SKM-1 treated with dmso at 0.1 percent for 144 hours (cell line): ENCODE data around the gene AKT2.

Experiments
- DNase-seq: peaks from one replicate; lab custom pipeline; 2025; ENCODE audit not compliant: unreplicated experiment; lab: John Stamatoyannopoulos, UW

Gene AKT2

GRCh38 chr19:40238775-40239174 is 46.4 kb downstream of the AKT2 start:
- DNase-seq: no peak

- DNase-seq: no peak
Observed at GRCh38 chr19:40237791-40238190, 47.4 kb downstream of the AKT2 start.

DNA sequence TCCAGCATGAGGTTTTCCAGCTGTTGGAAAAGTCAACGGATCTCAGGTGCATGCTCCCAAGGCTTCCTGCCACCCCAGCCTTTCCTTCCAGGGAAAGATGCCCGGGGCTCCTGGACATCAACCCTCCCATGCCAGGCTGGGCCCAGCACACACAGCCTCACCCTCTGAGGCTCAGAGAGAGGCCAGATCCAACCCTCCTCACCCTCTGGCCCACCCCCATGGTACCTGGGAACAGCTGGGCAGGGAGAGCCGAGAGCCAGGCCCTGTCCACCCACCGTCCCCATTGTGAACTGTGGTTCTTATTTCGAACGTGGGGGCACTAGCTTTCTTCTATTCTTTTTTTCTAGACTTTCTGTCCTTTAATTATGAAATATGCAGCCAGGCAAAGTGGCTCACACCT is 48.8 kb downstream of the AKT2 start:
- no peak for DNase-seq

DNA sequence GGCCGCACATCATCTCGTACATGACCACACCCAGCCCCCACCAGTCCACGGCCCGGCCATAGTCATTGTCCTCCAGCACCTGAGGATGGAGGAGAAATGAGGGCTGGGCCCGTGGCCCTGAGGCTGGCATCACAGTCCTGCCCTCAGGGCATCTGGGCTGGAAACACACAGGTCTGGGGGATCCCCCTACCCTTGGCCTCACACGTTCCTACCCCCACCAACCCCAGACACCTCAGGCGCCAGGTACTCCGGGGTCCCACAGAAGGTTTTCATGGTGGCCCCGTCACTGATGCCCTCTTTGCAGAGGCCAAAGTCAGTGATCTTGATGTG is 49.2 kb downstream of the AKT2 start:
- DNase-seq: no peak

DNA sequence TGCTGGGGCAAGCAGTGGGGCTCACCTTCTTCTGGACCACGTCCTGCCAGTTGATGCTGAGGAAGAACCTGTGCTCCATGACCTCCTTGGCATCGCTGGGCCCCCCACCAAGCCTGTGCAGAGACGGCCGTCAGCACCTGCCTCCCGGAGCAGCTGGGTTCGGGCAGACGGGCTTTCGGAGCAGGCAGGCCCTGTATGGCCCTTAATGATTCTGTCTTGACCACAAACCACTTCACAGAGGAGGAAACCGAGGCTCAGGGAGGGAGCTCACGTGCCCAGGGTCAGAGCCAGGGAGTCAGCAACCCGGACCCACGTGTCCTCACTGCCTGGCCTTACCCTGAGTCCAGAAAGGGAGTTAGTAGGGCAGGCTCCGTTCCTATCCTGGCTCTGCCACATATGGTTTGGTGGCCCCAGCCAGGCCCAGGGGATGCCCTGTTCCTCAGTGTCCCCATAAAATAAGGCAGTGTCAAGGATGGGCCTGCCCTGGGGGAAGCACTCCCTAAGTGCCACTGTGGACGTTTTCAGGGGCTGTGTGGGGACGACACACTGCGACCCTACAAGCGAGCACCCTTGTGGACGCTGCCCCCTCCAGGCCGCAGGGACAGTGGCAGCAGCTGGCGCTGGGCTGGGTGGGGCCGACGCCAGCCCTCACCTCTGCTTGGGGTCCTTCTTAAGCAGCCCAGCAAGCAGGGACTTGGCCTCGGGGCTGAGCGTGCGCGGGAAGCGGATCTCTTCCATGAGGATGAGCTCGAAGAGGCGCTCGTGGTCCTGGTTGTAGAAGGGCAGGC is 49.7 kb downstream of the AKT2 start:
- no peak for DNase-seq

- no peak for DNase-seq
Observed at GRCh38 chr19:40234429-40235237, 50.5 kb downstream of the AKT2 start.

DNA sequence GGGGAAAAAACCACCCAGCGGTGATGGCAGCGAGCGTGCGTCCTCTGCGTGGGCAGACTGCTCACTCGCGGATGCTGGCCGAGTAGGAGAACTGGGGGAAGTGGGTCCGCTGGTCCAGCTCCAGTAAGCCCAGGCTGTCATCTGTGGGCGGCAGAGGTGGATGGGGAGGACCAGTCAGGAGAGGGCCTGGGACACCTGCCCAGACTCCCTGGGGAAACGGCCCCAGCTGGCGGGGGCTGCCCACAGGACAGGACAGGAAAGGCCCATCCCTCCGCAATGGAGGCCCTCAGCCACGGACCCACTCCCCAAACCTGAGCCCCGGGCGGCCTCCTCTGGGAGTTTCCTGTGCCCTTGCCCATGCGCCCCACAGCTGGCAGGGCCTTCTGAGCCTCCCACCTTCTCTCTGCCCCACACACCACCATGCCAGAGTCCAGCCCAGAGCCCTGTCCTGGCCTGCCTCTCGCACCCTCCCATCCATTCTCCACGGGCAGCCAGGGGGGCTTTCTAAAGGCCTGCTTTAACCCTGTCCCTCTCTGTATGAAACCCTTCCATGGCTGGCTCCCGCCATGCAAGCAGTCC is 51.2 kb downstream of the AKT2 start:
- no peak for DNase-seq

DNA sequence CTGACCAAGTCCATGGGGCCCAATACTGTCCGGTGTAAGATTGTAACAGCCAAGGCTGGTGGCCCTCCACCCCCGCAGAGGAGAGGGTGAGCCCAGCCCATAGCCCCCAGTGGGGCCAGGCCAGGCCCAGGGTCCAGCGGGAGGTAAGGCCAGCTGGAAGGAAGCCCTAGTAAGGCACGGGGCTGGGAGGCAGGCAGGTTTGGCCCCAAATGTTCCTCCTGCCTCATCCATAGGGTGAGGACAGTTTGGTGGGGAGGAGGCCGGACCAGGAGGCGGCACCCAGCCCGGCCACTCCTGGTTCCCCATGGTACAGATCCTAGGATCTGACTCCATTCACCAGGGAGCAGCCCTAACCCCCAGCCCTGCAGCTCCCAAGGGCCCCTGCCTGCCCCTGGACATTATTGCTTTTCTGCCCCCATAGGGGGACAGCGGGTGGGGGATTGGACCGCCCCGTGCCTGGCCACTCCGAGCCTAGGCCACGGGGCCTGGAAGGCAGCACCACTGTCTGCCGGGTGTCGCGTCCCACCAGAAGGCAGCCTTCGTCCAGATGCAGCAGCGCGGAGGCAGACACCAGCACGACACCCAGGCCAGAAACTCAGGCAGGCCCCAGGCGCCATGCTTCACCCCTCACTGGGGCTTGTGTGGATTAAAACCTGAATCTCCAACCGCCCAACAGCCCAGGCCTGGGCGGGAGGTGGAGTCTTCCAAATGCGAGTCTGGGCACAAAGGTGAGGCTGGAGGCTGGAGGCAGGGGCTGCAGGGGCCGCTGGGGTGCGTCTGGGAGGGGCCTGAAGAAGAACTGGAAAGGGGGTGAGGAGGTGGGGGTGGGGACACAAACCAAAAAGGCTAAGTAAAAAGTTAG is 52.0 kb downstream of the AKT2 start:
- no peak for DNase-seq

- DNase-seq: no peak
Observed at GRCh38 chr19:40232479-40232878, 52.7 kb downstream of the AKT2 start.

DNA sequence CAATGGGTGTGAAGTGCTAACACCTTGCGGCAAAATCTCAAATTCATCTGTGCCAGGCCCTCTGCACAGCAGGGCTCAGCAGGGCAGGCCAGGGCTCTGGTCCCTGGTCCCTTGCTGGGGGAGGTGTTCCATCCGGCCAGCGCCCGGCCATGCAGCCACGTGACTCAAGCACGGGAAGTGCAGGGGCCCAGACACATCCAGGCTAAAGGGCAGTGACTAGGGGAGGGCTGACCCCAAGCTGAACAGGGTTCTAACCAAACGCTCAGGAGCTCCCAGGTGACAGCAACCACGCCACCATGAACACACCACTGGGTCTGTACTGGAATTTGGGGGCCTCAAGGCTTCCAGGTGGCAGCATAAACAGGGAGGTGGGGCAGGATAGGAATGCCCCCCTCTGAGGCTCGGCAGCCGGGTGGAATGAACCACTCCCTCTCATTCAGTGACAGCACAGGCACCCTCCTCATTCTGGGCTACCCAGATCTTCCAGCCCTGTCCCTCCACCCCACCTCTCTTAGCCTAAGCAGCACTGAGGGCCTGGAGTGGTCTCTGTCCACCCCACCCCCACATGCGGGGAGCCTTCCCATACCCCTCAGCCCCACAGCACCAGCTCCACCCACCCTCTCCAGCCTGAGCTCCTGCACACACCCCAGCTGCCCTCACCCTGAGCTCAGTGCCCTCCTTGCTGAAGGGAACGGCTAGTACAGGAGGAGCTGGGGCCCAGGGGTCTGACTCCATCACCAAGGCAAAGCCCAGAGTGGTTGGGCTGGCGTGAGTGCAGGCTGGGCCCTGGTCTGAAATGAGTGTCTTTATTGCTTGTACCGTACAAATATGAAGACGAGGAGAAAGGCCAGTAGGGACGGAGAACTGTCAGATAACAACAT is 53.4 kb downstream of the AKT2 start:
- DNase-seq: no peak

DNA sequence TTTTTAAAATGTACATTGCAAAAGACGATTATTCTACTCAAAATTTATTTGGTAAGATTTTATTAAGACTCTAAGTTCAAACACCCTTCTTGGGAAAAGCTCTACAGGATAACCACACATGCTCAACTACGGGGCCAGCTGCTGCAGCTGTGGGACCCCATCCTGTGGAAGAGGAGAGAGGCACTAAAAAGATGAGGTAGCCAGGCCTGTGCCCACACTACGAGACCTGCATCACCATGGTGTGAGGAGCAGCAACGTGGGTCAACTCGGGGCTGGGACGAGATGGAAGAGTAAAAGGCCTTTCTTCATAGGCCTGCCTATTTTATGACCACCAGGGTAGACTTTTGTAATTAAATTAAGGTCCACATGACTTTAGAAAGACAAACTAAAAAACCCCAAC is 54.1 kb downstream of the AKT2 start:
- DNase-seq: no peak

DNA sequence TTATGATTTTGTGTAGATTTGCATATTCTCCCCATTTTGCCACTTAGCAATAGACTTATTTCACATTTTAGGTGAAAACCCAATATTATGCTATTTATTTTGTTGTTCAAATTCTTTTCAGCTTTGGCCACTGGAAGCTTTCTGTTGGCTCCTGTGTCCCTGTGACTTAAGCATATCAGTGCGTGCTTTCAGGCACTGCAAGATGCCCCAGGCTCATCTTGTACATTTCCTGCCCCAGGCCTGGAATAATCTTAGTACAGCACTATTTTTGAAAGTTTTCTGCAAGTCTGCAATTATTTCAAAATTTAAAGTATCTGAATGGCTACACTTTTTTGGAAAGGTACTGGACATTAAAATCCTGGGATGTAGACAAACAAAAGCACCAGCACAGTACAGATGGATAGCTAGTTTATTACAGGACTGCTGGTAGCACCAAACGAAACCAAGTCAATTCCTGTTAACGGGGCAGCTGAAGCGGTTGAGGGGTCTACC is 55.2 kb downstream of the AKT2 start:
- no peak for DNase-seq

DNA sequence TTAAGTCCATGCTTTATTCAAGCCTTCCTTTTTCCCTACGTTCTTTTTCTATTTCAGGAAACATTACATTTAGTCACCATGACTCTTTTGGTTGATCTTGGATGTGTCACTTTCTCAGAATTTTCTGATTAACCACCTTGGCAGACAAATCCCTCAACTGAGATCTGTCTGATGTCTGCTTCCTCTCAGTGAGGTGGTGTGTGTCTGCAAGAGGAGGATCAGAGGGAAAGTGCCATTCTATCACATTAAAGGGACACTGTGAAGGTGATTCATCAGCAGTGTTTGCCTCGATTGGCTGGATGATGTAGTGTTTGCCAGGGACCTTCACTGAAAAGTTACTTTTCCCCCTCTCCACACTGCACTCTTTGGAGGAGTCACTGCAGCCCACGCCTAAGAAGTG is 55.7 kb downstream of the AKT2 start:
- no peak for DNase-seq

GRCh38 chr19:40228863-40229262 is 56.3 kb downstream of the AKT2 start:
- DNase-seq: no peak

GRCh38 chr19:40228346-40228745 is 56.8 kb downstream of the AKT2 start:
- DNase-seq: no peak

DNA sequence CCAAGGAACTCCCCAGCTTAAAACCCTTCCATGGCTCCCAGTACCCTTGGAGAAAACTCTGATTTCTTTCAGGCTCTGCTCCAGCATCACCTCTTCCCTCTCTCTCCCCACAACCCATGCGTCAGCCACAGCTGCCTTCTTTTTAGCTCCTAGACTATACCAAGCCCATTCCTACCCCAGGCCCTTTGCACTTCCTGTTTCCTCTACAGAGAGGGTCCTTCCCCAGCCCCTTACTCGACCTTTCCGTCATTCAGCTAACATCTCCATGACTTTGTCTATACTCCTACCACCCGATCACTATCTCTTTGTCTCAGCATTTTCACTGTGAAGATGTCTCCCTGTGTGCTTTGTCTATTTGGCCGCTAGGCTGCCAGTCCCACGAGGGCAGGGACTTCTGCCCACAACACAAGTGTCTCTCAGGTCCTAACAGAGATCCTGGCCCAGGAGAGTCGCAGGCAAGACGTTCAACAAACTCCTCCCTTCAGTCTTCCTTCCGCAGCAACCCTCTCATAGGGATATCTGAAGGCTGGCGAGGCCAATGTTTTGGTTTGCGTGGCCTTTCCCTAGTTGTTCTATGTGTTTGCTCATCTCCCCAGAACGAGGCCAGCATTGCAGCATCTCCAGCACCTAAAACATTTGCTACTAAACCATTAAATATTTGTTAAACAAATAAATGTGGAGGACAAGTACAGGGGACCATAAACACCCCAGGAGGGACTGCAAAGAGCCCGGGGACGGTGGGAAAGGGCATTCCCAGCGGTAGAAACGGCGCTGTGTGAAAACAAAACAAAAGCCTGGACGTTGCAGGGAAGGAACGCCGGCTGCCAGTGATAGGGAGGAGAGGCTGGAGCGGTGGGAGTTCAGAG is 59.5 kb downstream of the AKT2 start:
- no peak for DNase-seq

DNA sequence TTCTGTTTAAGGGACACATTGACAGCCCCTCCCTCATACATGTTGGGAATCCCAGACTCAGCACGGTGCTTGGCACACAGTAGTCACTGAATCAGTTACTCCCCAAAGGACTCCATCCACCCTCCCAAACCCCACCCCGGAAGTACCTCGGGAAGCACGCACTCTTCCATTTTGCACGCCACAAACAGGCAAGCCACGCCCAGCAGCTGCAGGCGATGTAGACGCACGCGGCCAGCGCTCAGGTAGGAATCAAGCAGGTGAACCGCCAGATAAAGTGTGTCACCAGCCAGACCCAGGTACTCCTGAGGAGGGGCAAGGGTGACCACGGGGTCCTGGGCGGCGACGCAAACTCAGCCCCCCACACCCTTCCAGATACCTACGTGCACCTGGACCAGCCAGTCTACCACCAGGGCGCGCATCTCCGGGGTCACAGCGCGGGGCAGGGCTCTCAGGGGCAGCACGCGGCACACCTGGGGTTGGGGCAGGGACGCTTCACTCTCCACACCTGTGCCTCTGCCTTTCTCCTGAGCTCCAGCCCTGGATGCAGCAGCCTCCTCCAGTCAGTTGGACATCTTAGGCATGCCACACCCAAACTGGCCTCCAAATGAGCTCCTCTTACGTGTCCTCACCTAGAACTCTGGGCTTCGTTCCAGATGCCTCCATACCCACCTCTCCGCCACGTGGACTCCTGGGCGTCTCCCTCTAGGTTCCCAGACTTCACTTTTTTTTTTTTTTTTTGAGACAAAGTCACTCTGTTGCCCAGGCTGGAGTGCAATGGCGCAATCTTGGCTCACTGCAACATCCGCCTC is 60.6 kb downstream of the AKT2 start:
- peak; percentile 0 for DNase-seq

DNA sequence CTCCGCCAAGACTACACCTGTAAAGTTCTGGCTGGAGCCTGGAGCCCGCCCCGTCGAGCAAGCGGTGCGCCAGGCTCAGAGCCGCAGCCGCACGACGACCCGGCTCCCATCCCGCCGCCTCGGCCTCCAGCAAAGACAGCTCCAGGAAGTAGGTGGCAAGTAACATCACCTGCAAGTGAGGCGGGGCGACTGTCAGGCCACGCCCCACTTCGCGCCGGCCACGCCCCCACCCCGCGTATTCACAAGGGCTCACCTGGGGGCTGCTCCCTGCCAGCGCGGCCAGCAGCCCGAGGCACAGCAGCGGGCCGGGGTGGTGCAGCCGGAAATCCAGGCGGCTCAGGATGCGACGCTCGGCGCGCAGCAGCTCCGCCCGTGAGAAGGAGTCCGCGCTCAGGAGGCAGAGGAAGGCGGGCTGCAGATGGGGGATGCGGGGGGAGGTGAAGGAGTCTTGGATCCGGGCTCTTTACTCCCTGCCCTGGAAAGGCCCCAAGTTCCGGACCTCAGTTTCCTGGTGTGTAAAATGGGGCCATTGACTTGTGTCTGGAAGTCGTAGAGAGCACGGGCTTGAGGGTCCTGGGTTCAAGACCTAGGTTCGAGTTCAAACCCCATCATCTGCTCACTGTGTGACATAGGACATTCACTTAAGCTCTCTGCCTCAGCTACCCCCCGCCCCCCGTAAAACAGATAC is 61.9 kb downstream of the AKT2 start:
- no peak for DNase-seq
